ENCODE data around the gene A2ML1.

DNA sequence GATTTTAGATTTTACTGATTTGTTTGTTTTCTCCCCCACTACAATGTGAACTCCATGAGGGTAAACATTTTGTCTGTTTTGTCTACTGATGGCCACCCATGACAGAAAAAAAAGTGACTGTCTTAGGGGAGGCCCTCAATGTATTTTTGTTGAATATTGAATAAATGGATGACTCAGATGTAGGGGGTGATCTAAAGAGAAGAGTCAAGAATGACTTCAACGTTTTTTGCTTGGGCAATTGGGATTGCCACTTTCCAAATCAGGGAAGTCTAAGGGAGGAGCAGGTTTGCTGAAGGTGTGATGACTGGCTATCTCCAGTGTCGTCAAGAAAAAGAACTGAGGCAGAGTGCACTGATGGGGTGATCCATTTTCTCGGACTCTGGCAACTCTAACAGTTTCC, 81.2 kb downstream of the A2ML1 start:
- TF ChIP-seq POLR2A (IDR thresholded peaks at IDR 0.05) (no peak), POLR2AphosphoS5 (IDR thresholded peaks at IDR 0.05) (no peak)
